Measurements from ENCODE around the gene OSGIN1. TPM values are rescaled to one million over a fixed set of nuclear protein-coding genes. Genes with fewer than 3 reads are reported as not detected.

Gene OSGIN1
- total RNA-seq, 1 donor from 2014 or later = 2.4 TPM

DNA sequence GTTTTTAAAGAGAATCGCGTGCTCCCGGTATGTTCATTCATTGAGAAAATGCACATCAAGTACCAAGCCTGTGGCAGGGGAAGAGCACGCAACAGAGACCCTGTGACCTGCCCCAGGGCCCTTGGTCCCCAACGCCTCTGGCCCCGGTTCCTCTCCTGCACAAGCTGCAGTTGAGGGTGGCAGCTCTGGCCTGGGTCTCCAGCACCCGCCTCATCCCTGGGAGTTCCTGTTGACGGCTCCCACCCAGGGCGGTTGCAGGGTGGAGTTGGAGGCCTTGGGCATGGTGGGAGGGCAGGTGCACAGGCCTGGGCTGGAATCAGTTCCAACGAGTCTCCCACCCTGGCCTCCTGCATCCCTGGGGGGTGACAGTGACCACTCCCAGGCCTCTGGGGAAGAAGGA, 20.0 kb downstream of the OSGIN1 start:
- peaks cover 3% of the 10 kb centered on the region for H3K9me3 Mint-ChIP-seq
- no peak overlapping the region for H3K27ac Mint-ChIP-seq (ENCODE audit: unreplicated experiment)
- H3K4me3 Mint-ChIP-seq = no peak overlapping the region
- TF ChIP-seq, protein P1, sequence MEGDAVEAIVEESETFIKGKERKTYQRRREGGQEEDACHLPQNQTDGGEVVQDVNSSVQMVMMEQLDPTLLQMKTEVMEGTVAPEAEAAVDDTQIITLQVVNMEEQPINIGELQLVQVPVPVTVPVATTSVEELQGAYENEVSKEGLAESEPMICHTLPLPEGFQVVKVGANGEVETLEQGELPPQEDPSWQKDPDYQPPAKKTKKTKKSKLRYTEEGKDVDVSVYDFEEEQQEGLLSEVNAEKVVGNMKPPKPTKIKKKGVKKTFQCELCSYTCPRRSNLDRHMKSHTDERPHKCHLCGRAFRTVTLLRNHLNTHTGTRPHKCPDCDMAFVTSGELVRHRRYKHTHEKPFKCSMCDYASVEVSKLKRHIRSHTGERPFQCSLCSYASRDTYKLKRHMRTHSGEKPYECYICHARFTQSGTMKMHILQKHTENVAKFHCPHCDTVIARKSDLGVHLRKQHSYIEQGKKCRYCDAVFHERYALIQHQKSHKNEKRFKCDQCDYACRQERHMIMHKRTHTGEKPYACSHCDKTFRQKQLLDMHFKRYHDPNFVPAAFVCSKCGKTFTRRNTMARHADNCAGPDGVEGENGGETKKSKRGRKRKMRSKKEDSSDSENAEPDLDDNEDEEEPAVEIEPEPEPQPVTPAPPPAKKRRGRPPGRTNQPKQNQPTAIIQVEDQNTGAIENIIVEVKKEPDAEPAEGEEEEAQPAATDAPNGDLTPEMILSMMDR (conservative IDR thresholded peaks at IDR 0.05) = no peak
- DNase-seq (ENCODE audit: low read depth, low spot score) = no peak
- peaks cover 11% of the 10 kb centered on the region for H3K27me3 Mint-ChIP-seq (ENCODE audit: low read depth)
- H3K4me1 Mint-ChIP-seq = no peaks in the 10 kb centered on the region
- peaks cover 2% of the 10 kb centered on the region for H3K36me3 Mint-ChIP-seq (ENCODE audit: low read depth)

DNA sequence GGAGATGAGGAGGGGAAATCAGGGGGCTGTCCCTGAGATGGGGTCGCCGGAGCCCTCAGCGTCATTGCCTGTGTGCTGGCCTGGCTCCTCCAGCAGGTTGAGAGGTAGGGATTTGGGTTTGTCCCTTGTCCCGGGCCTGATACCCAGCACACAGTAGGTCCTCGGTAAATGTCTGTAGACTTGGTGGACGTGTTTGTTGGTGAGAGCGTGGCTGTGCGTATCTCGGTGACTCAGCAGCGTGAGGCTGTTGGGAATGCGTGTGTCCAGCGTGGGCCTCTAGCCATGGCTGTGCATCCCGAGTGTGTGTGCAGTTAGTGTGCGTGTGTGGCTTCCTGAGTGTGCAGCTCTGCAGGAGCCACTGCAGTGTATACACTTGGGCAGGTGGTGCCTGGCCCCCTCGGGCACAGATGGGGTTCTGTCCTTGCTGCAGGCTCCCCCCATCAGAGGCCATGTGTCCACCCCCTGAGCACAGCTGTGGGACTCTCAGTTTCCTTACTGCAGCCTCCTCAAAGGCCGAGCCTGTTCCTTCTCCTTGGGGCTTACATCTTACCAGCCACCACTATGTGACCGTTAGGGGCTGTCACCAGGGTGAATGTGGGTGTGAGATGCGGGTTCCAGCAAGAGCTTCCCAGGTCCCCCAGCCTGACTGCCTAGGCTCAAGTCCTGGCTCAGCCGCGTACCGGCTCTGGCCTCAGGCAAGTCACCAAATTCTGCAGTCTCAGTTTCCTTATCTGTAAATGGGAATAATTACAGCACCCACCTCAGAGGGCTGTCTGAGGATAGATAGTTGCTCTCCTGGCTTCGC, 20.7 kb downstream of the OSGIN1 start:
- no peaks in the 10 kb centered on the region for H3K4me1 Mint-ChIP-seq
- peaks cover 6% of the 10 kb centered on the region for H3K9me3 Mint-ChIP-seq
- peaks cover 11% of the 10 kb centered on the region for H3K27me3 Mint-ChIP-seq (ENCODE audit: low read depth)
- H3K36me3 Mint-ChIP-seq (ENCODE audit: low read depth) = peaks cover 9% of the 10 kb centered on the region
- no peak for DNase-seq (ENCODE audit: low read depth, low spot score)
- no peak overlapping the region for H3K4me3 Mint-ChIP-seq
- TF ChIP-seq, protein P1 (conservative IDR thresholded peaks at IDR 0.05) = no peak
- no peak overlapping the region for H3K27ac Mint-ChIP-seq (ENCODE audit: unreplicated experiment)

DNA sequence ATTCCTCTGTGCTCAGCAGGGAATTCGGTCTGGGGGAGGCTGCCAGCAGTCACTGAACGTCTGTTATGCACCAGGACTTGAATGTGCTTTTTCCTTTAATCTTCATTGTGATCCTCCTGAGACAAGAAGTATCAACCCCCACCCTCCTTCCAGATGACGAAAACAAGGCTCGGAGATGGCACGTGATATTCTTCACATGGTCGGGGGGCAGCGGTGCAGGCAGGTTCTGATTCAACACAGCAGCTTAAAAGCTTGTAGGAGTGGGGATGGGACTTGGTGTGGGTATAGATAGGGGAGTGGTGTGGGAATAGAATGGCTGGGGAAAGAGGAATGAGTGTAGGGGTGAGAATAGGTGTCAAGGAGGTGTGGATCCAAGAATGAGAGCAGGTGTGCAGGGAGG, 21.4 kb downstream of the OSGIN1 start:
- no peak for DNase-seq (ENCODE audit: low read depth, low spot score)
- peaks cover 15% of the 10 kb centered on the region for H3K36me3 Mint-ChIP-seq (ENCODE audit: low read depth)
- peaks cover 7% of the 10 kb centered on the region for H3K27me3 Mint-ChIP-seq (ENCODE audit: low read depth)
- H3K4me1 Mint-ChIP-seq = peaks cover 7% of the 10 kb centered on the region
- no peak overlapping the region for H3K4me3 Mint-ChIP-seq
- no peak overlapping the region for H3K27ac Mint-ChIP-seq (ENCODE audit: unreplicated experiment)
- H3K9me3 Mint-ChIP-seq = peaks cover 10% of the 10 kb centered on the region
- TF ChIP-seq, protein P1 (conservative IDR thresholded peaks at IDR 0.05) = no peak

DNA sequence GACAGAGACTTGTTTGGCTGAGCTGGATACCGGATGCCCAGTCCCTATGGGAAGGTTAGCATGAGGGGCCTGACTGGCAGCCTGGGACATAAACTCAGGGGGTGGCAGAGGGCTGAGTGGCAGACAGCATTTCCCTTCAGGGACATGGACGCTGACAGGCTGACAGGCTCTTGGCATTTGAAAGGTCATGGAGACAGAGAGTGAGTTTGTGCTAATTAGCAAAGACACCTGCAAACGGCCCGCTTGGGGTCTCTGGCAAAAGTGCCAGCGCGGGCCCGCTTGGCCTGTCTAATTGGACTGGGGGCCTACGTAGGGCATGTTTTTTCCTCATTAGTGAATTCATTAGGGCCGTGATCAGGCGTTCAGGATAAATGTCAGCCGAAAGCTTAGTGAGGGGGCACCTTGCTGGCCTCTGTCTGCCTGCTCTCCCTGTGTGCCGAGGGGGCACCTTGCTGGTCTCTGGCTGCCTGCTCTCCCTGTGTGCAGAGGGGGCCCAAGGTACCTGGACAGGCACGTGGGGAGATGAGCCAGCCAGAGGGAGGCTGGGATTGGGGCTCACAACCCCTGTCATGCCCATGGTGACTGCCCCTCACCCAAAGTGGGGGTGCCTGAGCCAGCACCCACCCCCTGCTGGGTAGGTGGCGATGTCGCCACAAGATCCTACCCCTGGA, 22.7 kb downstream of the OSGIN1 start:
- TF ChIP-seq, protein P1 (conservative IDR thresholded peaks at IDR 0.05) = no peak
- Mint-ChIP-seq H3K27me3 (ENCODE audit: low read depth) (no peaks in the 10 kb centered on the region), H3K36me3 (ENCODE audit: low read depth) (peaks cover 15% of the 10 kb centered on the region), H3K27ac (ENCODE audit: unreplicated experiment) (no peak overlapping the region), H3K4me1 (peaks cover 11% of the 10 kb centered on the region), H3K9me3 (peaks cover 10% of the 10 kb centered on the region), H3K4me3 (no peak overlapping the region)
- DNase-seq (ENCODE audit: low read depth, low spot score) = no peak

DNA sequence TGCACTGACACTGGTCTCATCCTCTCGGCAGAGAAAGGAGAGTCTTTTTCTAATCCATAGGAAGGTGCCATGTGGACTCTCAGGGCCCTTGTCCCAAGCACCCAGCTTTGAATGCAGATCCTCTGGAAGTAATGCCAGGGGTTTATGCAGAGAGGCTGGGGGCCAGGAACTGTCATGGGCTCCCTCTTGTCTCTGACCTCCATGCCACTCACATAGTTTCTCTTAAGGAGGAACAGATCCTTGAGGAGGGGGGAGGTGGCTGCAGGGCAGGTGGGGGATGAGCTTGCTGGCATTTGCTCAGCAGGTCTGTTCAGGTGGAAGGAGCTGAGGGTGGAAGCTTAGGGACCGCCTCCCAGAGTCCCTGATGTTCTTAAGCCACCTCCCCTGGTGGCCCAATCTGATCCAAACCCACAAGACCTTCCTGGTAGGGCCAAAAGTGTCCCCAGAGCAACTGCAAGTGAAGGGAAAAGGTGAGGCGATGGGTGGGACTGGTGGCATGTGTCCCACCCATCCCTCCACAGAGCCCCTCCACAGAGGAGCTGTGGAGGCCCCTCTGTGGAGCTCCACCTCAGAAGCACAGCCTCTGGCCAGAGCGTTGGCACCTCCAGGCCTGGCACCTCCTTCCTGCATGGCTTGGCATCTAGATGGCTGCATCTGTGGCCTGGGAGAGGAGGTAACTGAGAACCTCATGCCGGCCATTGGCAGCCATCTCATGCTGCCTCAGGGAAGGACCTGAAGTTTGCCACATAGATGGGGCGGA, 24.2 kb downstream of the OSGIN1 start:
- DNase-seq (ENCODE audit: low read depth, low spot score) = no peak
- TF ChIP-seq, protein P1 (conservative IDR thresholded peaks at IDR 0.05) = no peak
- no peak overlapping the region for H3K27ac Mint-ChIP-seq (ENCODE audit: unreplicated experiment)
- peaks cover 17% of the 10 kb centered on the region for H3K36me3 Mint-ChIP-seq (ENCODE audit: low read depth)
- H3K4me3 Mint-ChIP-seq = no peak overlapping the region
- peaks cover 11% of the 10 kb centered on the region for H3K4me1 Mint-ChIP-seq
- no peaks in the 10 kb centered on the region for H3K27me3 Mint-ChIP-seq (ENCODE audit: low read depth)
- peaks cover 10% of the 10 kb centered on the region for H3K9me3 Mint-ChIP-seq
